GM19043 (cell line): ENCODE data around the gene MYRIP.
"Not testable (repeated sequence)": the region's sequence is repeated elsewhere in the genome, so short reads cannot be mapped to it uniquely, and the experiment has no call there.

Source experiments
- ATAC-seq: cut with Tn5 transposase; IDR thresholded peaks from one replicate; pipeline ENCODE4 v1.9.1; 2021; ENCODE audit warnings: low read depth; ENCODE audit not compliant: unreplicated experiment

The MYRIP gene

GRCh38 chr3:40073310-40074007, 264.1 kb downstream of the MYRIP start:
- ATAC-seq: no peak

GRCh38 chr3:40077139-40077538, 267.7 kb downstream of the MYRIP start:
- ATAC-seq: not testable (repeated sequence)

- not testable (repeated sequence) for ATAC-seq
Measured at GRCh38 chr3:40077828-40078492, 268.6 kb downstream of the MYRIP start.

GRCh38 chr3:40078590-40078989, 269.2 kb downstream of the MYRIP start:
- ATAC-seq: no peak

GRCh38 chr3:40079203-40079846, 269.9 kb downstream of the MYRIP start:
- no peak for ATAC-seq

- ATAC-seq: no peak
Measured at GRCh38 chr3:40079847-40080240, 270.4 kb downstream of the MYRIP start.

GRCh38 chr3:40083066-40083465, 273.7 kb downstream of the MYRIP start:
- no peak for ATAC-seq

- not testable (repeated sequence) for ATAC-seq
Measured at GRCh38 chr3:40084424-40084823, 275.0 kb downstream of the MYRIP start.

GRCh38 chr3:40086890-40087883, 277.8 kb downstream of the MYRIP start:
- no peak for ATAC-seq

GRCh38 chr3:40088527-40089170, 279.2 kb downstream of the MYRIP start:
- no peak for ATAC-seq

GRCh38 chr3:40096661-40097111, 287.3 kb downstream of the MYRIP start:
- no peak for ATAC-seq

GRCh38 chr3:40097131-40098117, 288.0 kb downstream of the MYRIP start:
- ATAC-seq: no peak

- no peak for ATAC-seq
Measured at GRCh38 chr3:40098261-40098759, 288.9 kb downstream of the MYRIP start.

GRCh38 chr3:40099871-40100270, 290.5 kb downstream of the MYRIP start:
- no peak for ATAC-seq

GRCh38 chr3:40102182-40102581, 292.8 kb downstream of the MYRIP start:
- no peak for ATAC-seq

- no peak for ATAC-seq
Measured at GRCh38 chr3:40103829-40104228, 294.4 kb downstream of the MYRIP start.

- ATAC-seq: no peak
Measured at GRCh38 chr3:40104441-40104840, 295.0 kb downstream of the MYRIP start.

GRCh38 chr3:40108643-40109042, 299.2 kb downstream of the MYRIP start:
- ATAC-seq: no peak
